Endothelial cell of hepatic sinusoid (primary cell): Measurements from ENCODE around the gene LORICRIN.

Experiments
- in situ Hi-C: cut with HindIII; loops from 2 replicates; pipeline ENCODE4 v1.10.0; 2017; ENCODE audit warnings: low sequenced_read_pairs

LORICRIN gene

DNA sequence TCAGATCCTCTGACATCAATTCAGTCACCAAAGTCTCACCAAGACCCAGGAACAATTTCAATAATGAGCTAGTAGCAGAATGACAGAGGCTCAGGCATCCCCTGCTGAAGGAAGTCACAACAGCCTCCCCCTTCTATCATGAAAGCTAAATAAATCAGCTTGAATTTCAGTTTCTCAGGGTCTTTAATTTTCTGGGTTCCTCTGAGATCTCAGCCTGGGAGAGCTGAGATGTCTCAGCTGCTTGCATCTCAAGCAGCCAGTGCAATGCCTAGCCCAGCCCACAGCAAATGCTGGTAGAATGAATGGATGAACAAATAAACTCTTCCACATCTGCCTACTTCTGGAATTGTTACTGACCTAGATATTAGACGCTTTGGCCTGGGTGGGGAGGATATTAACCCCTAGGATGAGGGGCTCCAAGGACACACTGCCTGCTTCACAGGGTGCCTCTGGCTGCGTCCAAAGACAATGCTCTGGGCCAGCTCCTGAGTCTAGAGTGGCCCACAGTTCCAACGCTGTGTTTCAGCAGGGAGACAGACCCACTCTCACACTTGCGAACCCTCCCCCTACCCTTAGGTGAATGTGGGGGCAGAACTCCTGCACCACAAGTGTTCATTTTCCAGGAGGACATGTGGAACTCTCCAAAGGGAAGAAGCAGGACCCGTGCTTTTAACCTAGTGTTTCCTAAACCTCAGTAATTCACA is 11.2 kb upstream of the LORICRIN start:
- in situ Hi-C loops: no loop called here

DNA sequence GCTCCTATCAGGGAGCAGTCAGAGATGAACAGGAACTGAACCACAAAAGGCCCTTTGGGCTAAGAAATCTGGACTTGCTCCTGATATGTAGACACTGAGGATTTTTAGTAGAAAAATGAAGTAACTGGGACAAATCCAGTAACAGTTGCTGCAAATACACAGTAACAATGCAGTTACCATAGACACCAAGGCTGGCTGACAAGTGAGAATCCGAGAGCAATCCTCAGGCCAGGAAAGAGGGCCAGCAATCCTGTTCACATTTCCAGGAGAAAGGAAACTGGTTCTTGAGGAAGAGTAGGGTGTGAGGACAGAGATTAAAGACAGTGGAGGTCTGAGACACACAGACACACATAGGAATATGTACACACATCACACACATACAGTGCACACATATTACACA is 9.3 kb upstream of the LORICRIN start:
- in situ Hi-C loops: no loop called here

DNA sequence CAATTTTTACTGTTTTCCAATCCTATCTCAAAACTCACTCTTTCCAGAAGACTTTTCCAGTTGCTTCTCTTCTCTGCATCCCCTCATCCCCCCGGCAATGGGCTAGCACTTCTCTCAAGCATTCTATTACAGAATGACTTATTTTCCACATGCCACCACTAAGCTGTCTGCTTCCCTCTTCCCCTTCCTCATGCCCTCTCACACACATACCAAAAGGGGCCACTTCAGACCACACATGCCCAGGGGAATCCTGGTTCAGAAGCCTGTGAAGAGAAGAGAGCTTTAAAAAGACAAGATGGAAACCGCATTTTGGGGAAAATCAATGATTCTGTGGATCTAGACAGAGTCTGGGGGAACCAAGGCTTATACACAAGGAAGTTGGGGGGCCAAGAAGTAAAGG is 8.4 kb upstream of the LORICRIN start:
- in situ Hi-C loops: no loop called here

DNA sequence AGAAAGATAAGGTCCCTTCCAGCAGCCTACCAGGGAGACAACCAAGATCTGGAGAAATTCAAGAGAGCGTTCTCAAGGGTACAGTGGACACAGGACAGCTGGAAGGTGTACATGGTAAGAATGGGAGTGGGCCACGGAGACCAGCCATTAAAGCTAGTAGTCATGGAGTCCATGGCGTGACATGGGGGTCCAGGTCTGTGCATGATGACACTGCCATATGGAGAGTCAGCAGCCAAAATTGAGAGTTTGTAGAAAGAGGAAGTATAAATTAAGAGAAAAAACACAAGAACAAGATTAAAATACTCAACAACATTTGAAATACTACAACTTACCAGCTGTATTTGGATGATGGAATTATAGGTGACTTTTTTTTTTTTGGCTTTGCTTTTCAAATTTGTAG is 7.9 kb upstream of the LORICRIN start:
- in situ Hi-C loops: no loop called here

DNA sequence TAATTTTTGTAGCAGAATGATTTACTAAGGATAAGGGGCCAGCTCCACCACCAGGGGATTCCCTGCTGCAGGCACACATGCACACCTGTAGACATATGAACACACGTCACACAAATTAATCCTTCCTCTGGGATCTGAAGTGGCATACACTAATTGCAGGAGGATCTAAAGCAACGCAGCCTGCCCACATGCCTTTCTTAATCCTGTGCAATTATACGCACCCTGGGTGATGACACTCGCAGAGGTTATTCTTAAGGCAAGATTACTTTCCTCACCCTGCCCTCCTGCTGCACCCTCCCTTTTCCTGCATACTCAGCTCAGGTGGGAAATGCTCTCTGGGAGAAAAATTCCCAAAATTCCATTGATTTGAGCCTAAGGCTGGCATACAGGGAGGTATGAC is 7.5 kb upstream of the LORICRIN start:
- in situ Hi-C loops: no loop called here

DNA sequence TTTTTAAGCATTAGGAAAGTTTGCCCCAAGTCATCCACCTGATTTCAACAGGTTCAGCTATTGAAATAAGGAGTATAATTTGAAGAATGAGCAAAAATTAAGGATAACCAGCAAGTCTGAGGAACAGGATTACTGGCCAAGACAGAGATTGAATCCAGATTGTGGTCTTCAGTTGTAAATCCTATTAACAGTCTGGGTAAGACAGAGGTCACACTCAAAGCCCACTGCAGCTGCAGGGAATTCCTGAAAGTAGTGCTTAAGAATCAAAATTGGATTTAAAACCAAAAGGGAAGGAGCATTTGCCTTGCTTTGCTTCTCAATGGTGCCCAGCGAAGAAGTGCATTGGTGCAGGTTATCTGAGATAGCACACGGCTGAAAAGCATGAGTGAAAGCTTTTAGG is 6.4 kb upstream of the LORICRIN start:
- in situ Hi-C loops: no loop called here

DNA sequence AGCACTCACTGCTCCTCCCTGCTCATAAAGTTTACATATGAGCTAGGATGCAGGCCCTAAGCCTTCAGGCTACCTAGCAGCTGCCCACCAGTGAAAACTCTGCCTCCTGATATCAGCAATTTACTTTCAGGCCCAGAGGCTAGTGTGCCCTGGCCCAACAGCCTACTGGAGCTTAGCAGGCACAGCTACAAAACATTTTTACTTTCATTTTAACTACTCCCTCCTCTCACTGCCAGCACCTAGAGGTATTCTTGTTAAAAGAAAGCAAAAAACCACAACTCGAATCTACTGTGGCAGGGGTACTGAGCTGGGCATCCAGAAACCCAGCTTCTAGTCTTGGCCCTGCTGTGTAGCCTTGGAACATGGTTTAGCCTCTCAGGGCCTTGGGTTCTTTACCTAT is 5.8 kb upstream of the LORICRIN start:
- in situ Hi-C loops: no loop called here

DNA sequence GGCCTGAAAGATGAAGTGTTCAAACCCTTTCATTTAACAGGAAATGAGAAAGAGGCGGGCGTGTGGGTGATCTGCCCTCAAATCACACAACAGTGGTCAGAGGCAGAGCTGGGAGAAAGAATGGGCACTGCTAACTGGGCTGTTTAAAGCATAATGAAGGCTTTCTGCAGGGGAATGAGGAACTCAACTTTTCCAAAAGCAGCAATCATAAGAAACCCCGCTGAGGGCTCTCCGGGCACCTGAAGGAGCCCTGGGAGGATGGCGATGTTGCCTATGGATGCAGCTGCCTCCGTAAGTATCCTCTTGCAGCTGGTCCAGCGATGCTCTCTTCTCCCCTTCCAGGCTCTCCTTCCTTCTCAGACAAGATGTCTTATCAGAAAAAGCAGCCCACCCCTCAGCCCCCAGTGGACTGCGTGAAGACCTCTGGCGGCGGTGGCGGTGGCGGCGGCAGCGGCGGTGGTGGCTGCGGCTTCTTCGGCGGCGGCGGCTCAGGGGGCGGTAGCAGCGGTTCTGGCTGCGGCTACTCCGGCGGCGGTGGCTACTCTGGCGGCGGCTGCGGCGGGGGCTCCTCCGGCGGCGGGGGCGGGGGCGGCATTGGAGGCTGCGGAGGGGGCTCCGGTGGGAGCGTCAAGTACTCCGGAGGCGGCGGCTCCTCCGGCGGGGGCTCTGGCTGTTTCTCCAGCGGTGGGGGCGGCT is 1.2 kb downstream of the LORICRIN start:
- in situ Hi-C loops: no loop called here

DNA sequence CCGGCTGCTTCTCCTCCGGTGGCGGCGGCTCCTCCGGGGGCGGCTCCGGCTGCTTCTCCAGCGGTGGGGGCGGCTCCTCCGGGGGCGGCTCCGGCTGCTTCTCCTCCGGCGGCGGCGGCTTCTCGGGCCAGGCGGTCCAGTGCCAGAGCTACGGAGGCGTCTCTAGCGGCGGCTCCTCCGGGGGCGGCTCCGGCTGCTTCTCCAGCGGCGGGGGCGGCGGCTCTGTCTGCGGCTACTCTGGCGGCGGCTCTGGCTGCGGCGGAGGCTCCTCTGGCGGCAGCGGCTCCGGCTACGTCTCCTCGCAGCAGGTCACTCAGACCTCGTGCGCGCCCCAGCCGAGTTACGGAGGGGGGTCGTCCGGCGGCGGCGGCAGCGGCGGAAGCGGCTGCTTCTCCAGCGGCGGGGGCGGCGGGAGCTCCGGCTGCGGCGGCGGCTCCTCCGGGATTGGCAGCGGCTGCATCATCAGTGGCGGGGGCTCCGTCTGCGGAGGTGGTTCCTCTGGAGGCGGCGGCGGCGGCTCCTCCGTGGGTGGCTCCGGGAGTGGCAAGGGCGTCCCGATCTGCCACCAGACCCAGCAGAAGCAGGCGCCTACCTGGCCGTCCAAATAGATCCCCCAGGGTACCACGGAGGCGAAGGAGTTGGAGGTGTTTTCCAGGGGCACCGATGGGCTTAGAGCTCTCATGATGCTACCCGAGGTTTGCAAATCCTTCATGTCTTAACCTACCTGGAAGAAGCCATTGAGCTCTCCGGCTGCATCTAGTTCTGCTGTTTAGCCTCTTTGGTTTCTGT is 2.0 kb downstream of the LORICRIN start:
- in situ Hi-C loops: no loop called here

DNA sequence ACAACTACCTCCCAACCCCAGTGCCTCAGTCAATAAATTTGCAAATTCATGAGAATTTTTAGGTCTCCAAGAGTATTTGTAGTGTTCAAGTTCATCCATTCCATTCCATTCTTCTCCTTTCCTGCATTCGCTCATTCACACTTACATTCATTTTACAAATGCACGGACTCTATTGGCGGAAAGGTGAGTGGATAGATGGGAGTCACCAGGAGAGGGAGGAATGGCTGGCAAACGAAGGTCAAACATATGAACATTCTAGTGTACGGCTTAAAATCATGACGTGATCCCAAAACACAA is 2.5 kb downstream of the LORICRIN start:
- in situ Hi-C loops: no loop called here

DNA sequence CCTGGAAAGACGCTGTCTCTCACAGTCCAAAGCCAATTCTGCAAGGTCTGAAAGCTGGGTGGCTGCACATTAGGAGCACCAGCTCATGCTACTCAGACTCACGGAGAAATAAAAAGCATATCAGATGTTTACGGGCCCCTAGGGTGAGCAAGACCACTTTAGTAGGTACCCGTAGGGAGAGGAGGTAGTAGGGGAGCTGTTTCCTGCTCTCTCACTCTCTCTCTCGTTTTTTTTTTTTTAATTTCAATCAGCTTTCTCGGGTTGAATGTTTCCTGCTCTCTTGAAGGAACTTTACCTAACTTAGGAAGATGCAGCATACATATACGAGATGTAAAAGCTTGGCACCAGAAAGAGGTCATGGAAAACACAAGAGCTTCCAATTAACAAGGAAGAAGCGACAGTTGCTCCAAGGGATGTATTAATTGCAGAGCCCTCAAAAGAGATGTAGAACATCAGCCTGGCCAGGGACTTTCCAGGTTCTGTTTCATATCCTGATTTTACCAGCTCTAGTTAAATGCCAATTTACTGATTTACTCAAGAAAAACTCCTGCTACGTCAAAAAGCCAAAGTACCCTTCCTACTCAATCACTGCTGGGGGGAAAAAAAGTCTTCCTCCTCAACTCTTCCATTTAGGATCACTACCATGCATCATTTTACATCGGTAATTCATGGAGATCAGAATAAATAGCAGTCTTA is 3.1 kb downstream of the LORICRIN start:
- in situ Hi-C loops: no loop called here

DNA sequence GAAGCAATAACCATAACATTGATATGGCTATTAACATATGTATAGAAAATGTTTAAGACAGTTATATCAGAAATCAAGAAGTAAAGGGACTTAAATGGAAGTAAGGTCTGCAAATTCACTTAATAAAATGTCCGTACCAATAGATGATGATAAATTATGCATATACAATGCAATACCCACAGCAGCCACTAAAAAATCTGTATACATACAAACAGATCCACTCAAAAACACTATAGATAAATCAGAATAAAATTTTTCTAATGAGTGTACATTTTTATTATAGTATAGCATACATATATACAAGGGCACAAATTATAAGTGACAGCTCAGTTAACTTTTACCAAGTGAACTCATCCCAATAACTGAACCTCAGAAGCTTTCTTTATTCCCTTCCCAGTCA is 6.0 kb downstream of the LORICRIN start:
- in situ Hi-C loops: loop anchor here (5.0 kb wide), 1 partner anchor 37 kb away; no protein-coding TSS in a partner anchor

DNA sequence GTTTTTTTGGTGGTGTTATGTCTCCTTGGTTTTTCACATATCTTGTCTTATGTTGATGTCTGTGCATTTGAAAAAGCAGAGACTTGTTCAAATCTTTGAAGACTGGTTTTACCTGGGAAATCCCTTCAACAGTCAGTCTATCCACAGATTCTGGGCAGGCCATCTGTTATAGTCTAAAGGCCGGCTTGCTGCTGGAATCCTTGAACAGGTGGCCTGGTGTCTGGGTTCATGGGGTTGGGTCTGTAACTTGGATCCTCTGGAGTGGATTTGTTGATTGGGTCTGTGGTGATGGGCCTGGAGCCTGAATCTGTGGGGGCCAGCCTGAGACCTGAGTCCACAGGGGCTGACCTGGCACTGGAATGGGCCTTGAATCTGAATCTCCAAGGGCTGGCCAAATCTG is 12.2 kb downstream of the LORICRIN start:
- in situ Hi-C loops: no loop called here

DNA sequence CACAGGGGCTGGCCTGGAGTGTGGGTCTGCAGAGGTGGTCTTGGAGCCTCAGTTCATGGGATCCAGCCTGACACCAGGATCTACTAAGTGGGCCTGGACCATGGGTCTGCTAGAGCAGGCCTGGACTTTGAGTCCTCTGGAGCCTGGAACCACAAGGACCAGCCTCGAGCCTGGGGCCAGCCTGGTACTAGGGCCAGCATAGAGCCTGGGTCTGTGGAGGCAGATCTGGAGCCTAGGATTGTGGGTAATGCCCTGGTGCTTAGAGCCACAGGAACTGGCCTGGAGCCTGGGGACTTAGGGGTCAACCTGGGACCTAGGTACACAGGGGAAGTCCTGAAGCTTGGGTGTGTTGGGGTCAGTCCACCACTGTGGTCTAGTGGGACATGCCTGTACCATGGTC is 12.7 kb downstream of the LORICRIN start:
- in situ Hi-C loops: no loop called here

DNA sequence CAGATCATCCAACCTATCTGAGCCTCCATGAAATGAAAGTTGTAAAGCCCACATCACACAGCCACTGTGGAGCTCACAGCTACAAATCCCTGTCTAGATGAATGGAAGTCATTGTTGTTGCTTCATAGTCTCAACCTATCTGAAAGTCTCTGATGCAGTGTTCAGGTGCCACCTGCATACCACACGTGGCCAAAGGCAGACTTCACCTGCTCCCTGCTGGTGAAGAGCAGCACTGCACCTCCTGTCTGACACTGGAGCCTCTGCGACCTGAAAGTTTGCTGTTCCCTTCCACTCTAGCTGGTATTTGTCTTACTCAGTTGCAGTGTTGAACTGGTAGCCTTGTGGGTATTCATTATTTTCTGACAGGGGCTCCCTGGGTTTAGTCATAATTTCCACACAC is 18.4 kb downstream of the LORICRIN start:
- in situ Hi-C loops: no loop called here

DNA sequence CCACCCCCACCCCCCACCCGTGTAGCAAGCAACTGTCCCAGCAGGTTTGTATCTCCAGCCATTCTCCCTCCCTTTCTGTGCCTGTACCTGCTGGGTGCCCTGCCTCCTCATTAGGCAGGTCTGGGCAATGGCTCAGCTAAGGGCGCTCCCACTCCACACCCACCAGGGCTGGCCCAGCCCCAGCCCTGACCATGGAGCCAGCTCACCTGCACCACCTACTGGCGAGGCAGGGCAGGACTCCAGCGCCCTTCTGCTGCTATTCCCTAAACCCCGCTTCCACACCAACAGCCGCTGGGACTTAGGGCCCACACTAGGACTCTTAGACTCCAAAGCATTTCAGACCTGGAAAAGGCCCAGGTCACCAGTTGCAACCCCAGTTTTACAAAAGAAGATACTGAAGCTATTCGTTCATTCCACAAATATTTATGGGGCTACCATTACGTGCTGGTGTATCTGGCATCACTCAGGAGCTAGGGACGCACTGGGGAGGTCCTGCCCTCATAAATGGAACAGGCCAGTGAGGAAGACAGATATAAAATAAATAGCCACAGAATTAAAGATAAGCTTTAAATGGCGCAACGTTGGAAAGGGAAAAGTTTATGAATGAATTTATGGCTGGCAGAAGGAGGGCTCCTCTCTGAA is 29.3 kb downstream of the LORICRIN start:
- in situ Hi-C loops: no loop called here

DNA sequence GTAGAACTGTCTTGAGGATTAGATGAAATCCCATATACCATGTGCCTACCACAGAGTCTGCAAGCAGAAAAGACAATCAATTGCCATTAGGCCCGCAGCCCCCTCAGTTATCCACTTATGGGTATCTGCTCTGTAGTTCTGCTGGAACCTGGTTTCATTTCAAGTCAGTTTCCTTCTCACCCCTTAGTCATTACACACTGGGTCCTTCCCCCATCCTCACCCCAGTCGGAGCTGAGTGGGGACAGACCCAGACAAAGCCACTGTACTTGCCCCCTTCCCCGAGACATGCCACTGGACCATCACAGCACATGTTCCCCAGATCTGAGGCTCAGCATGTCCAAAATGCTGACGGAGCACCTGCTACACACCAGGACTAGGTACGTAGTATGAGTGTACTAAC is 32.0 kb downstream of the LORICRIN start:
- in situ Hi-C loops: no loop called here

DNA sequence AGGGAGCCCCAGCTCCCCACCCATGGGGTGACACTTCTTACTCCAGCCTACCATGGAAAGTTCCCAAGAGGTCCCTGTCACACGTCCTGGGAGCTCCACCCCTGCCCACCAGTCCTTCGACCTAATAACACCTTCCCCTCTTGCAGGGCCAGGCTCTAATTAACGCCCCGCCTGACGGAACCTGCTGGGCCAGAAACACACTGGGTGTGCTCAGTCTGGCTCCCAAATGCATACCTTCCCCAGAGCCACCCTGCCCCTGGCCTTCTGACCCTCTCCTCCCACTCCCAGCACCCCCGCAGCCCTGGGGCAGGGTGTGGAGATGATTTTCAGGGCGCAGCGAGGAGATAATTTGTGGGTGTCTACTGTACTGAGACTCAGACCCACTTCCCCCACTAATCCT is 32.7 kb downstream of the LORICRIN start:
- in situ Hi-C loops: no loop called here

DNA sequence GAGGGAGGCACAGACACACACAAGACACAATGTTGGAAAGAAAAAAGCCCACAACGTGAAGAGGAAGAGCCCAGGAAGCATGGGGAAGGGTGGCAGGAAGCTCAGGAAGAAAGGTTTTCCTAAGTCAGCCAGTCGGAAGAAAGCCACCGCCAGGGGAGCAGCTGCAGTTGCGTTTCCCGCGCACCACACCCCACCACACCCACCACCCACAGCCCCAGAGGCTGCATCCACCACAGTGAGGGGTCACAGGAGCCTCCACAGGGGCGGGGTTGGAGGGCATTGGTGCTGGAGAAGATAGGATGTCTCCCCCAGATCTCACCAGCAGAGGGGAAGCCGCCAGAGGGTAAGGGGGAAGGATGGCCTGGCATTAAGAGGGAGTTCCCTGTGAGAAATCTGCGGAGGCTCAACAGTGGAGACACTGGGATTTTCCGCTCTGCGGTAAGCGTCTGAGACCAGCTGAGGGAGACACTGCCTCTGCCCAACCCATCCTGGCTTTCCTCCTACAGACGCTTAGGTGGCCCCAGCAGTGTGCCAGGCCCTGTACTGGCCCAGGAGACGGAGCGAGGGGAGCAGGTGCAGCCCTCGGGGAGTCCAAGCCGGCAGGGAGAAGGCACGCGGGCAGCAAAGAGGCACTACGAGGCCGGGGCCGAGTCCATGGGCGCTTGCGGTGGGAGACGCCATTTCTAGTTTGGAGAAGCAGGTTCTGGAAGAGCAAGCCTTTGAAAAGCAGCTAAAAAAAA is 33.4 kb downstream of the LORICRIN start:
- in situ Hi-C loops: no loop called here

DNA sequence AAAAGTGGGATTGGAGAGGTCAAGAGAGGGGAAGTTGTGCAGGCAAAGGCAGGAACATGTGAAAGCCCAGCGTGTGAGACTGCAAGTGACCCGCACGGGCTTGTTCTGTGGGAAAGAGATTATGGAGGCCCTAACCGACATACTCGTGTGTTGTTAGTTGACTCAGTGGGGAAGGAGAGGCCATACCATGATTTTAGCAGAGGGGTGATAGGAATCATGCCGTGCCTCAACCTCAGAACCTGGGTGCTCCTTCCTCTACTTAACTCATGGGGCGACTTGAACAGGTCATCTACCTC is 33.9 kb downstream of the LORICRIN start:
- in situ Hi-C loops: no loop called here

DNA sequence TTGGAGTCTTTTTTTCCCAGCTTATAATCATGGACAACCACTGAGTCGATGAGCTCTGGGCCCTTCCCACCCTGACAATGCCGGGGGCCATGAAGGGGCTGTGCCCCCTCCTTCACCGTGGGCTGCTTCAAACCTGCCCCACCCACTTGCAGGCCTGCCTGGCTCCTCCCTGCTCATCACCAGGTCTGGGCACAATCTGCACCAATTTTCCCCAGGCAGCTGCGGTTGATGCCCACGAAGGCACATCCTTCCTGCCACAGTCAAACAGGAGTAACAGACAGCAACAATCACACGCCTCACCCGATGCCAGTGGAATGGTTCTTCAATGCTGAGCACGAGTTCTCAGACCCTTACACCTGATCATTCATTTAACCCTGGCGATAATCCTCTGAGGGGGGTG is 34.4 kb downstream of the LORICRIN start:
- in situ Hi-C loops: no loop called here
